Ascending aorta (tissue), 2 donors: Measurements from ENCODE around the gene ASGR1. TPM values are rescaled to one million over a fixed set of nuclear protein-coding genes. Genes with fewer than 3 reads are reported as not detected.

Source experiments
- DNase-seq, 2 donors: peaks; one replicate each; pipeline ENCODE4 v3.0.0-alpha.2; 2019; ENCODE audit warnings: low spot score in 2 of 2
- H3K27ac ChIP-seq, 2 donors: fragments of 200-600 bp; sonication (generic); one replicate each; pipeline ENCODE4 v1.5.1; 2016 to 2017; ENCODE audit warnings: mild to moderate bottlenecking in 1 of 2
- H3K27me3 ChIP-seq: fragments of 200-600 bp; sonication (generic); one replicate; pipeline ENCODE4 v1.5.1; 2017
- H3K36me3 ChIP-seq, 2 donors: fragments of 200-600 bp; sonication (generic); one replicate each; pipeline ENCODE4 v1.5.1; 2016
- H3K4me1 ChIP-seq, 2 donors: fragments of 200-600 bp; sonication (generic); one replicate each; pipeline ENCODE4 v1.5.1; 2016 to 2017; ENCODE audit warnings: mild to moderate bottlenecking in 1 of 2
- H3K4me3 ChIP-seq, 2 donors: fragments of 200-600 bp; sonication (generic); one replicate each; pipeline ENCODE4 v1.5.1; 2016 to 2017; ENCODE audit warnings: mild to moderate bottlenecking in 1 of 2
- H3K9me3 ChIP-seq, 2 donors: fragments of 200-600 bp; sonication (generic); one replicate each; pipeline ENCODE4 v1.5.1; 2016
- intact Hi-C: fragments of 100-400 bp; cut with DNase I; formaldehyde crosslinking; loops from one replicate; pipeline ENCODE4 v1.15.1; 2023
- total RNA-seq: library from RNA; depleted of rRNA; stranded (reverse); fragments of >200 nt; gene quantifications from one replicate; pipeline ENCODE4 v1.1.0, GENCODE V29; 2016
- TF ChIP-seq, protein P1 (sequence below), 3 experiments: fragments of 200-600 bp in 2 of 3; fragments of 450-650 bp in 1 of 3; sonication (generic) in 2 of 3; IDR thresholded peaks; one replicate each; pipeline ENCODE4 v1.5.1; 2016 to 2019; ENCODE audit warnings: antibody characterized with exemption in 3 of 3, mild to moderate bottlenecking in 1 of 3, moderate library complexity in 1 of 3

The ASGR1 gene
- total RNA-seq, 1 donor from 2014 or later = 3.9 TPM

DNA sequence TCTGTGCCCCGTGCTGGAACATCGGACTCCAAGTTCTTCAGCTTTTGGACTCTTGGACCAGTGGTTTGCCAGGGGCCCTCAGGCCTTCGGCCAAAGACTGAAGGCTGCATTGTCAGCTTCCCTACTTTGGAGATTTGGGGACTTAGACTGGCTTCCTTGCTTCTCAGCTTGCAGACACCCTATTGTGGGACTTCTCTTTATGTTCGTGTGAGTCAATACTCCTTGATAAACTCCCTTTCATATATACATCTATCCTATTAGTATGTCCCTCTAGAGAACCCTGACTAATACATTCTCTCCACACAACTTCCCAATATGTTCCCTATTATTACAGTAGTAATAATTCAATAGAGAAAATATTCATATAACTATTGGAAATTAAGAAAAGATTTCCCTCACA is 55.3 kb downstream of the ASGR1 start:
- no peak for DNase-seq
- Histone ChIP-seq H3K4me1 (no peaks in the 10 kb centered on the region), H3K27me3 (no peaks in the 10 kb centered on the region), H3K27ac (no peak overlapping the region), H3K9me3 (no peaks in the 10 kb centered on the region), H3K4me3 (no peak overlapping the region), H3K36me3 (no peaks in the 10 kb centered on the region)
- intact Hi-C loops = no loop called here
- TF ChIP-seq, protein P1, sequence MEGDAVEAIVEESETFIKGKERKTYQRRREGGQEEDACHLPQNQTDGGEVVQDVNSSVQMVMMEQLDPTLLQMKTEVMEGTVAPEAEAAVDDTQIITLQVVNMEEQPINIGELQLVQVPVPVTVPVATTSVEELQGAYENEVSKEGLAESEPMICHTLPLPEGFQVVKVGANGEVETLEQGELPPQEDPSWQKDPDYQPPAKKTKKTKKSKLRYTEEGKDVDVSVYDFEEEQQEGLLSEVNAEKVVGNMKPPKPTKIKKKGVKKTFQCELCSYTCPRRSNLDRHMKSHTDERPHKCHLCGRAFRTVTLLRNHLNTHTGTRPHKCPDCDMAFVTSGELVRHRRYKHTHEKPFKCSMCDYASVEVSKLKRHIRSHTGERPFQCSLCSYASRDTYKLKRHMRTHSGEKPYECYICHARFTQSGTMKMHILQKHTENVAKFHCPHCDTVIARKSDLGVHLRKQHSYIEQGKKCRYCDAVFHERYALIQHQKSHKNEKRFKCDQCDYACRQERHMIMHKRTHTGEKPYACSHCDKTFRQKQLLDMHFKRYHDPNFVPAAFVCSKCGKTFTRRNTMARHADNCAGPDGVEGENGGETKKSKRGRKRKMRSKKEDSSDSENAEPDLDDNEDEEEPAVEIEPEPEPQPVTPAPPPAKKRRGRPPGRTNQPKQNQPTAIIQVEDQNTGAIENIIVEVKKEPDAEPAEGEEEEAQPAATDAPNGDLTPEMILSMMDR (IDR thresholded peaks at IDR 0.05) = no peak

Other genes with a start within 250 kb of the ASGR1 start
- not detected for gene ALOX12, start 183.3 kb downstream of the ASGR1 start, total RNA-seq
- 156 TPM for gene RNASEK, start 166.7 kb downstream of the ASGR1 start, total RNA-seq
- gene BCL6B, start 156.3 kb downstream of the ASGR1 start, total RNA-seq = 16.4 TPM
- 1.5 TPM for gene SLC16A13, start 143.4 kb downstream of the ASGR1 start, total RNA-seq
- gene SLC16A11, start 135.3 kb downstream of the ASGR1 start, total RNA-seq = not detected
- 29.8 TPM for gene CLEC10A, start 99.1 kb downstream of the ASGR1 start, total RNA-seq
- not detected for gene ASGR2, start 64.5 kb downstream of the ASGR1 start, total RNA-seq
- gene DLG4, start 40.5 kb upstream of the ASGR1 start, total RNA-seq = 34.9 TPM
- 1,048 TPM for gene ACADVL, start 40.6 kb upstream of the ASGR1 start, total RNA-seq
- 17.2 TPM for gene DVL2, start 55.1 kb upstream of the ASGR1 start, total RNA-seq
- 13.3 TPM for gene PHF23, start 60.1 kb upstream of the ASGR1 start, total RNA-seq
- gene GABARAP, start 63.1 kb upstream of the ASGR1 start, total RNA-seq = 422 TPM
- 81.4 TPM for gene CTDNEP1, start 72.4 kb upstream of the ASGR1 start, total RNA-seq
- gene ELP5, start 72.8 kb upstream of the ASGR1 start, total RNA-seq = 106 TPM
- gene CLDN7, start 83.1 kb upstream of the ASGR1 start, total RNA-seq = not detected
- 4.9 TPM for gene SLC2A4, start 102.3 kb upstream of the ASGR1 start, total RNA-seq
- gene YBX2, start 115.3 kb upstream of the ASGR1 start, total RNA-seq = not detected
- gene EIF5A, start 128.3 kb upstream of the ASGR1 start, total RNA-seq = 248 TPM
- gene GPS2, start 136.0 kb upstream of the ASGR1 start, total RNA-seq = 52.4 TPM
- 22.0 TPM for gene NEURL4, start 150.0 kb upstream of the ASGR1 start, total RNA-seq
- 12.0 TPM for gene ACAP1, start 157.2 kb upstream of the ASGR1 start, total RNA-seq
- gene KCTD11, start 172.8 kb upstream of the ASGR1 start, total RNA-seq = 14.6 TPM
- not detected for gene TMEM95, start 175.8 kb upstream of the ASGR1 start, total RNA-seq
- gene TNK1, start 201.7 kb upstream of the ASGR1 start, total RNA-seq = 0.43 TPM
- 297 TPM for gene PLSCR3, start 215.2 kb upstream of the ASGR1 start, total RNA-seq
- 241 TPM for gene TMEM256, start 224.7 kb upstream of the ASGR1 start, total RNA-seq
- gene NLGN2, start 228.5 kb upstream of the ASGR1 start, total RNA-seq = 34.3 TPM
- not detected for gene SPEM1, start 241.0 kb upstream of the ASGR1 start, total RNA-seq
- gene SPEM2, start 246.2 kb upstream of the ASGR1 start, total RNA-seq = not detected
- not detected for gene SPEM3, start 249.5 kb upstream of the ASGR1 start, total RNA-seq